HL-60/S4 treated with retinoic acid at 250 ng/mL for 4 days and 3 days (cell line): ENCODE data around the gene HAVCR2.

Source experiments
- in situ Hi-C: fragments of 300-500 bp; cut with MboI; formaldehyde crosslinking; loops from 2 replicates; pipeline ENCODE4 v1.7.0; 2022; ENCODE audit warnings: low sequenced_read_pairs

The HAVCR2 gene

GRCh38 chr5:157108976-157109375 lies at the start of gene HAVCR2:
Gene HAVCR2 (minus strand): TSS chr5:157109044. CDS start chr5:157108983, 61 bp downstream.
- in situ Hi-C loops, result no loop called here

GRCh38 chr5:157157293-157157891 lies 48.5 kb upstream of the HAVCR2 start:
- in situ Hi-C loops, result no loop called here

- in situ Hi-C loops, result no loop called here
These were observed 46.5 kb upstream of the HAVCR2 start for GRCh38 chr5:157155297-157155696.

GRCh38 chr5:157150995-157151394 lies 42.2 kb upstream of the HAVCR2 start:
- in situ Hi-C loops, result no loop called here

GRCh38 chr5:157148734-157149615 lies 40.1 kb upstream of the HAVCR2 start:
- in situ Hi-C loops, result loop anchor here (25.0 kb wide), 1 partner anchor 2012 kb away; no protein-coding TSS in a partner anchor

- in situ Hi-C loops, result loop anchor here (25.0 kb wide), 1 partner anchor 2006 kb away; no protein-coding TSS in a partner anchor
These were observed 34.5 kb upstream of the HAVCR2 start for GRCh38 chr5:157143127-157143971.

- in situ Hi-C loops, result loop anchor here (25.0 kb wide), 1 partner anchor 2005 kb away; no protein-coding TSS in a partner anchor
These were observed 33.7 kb upstream of the HAVCR2 start, which contains the start of gene MED7 for GRCh38 chr5:157142317-157143126. Gene MED7 (minus strand): TSS chr5:157142865. CDS start chr5:157139431, 3,434 bp downstream.

- in situ Hi-C loops, result loop anchor here (25.0 kb wide), 1 partner anchor 2000 kb away; no protein-coding TSS in a partner anchor
These were observed 28.8 kb upstream of the HAVCR2 start for GRCh38 chr5:157137691-157138090.

GRCh38 chr5:157132281-157132612 lies 23.4 kb upstream of the HAVCR2 start:
- in situ Hi-C loops, result loop anchor here (25.0 kb wide), 1 partner anchor 1995 kb away; no protein-coding TSS in a partner anchor

- in situ Hi-C loops, result loop anchor here (25.0 kb wide), 1 partner anchor 1994 kb away; no protein-coding TSS in a partner anchor
These were observed 22.1 kb upstream of the HAVCR2 start for GRCh38 chr5:157130925-157131324.

GRCh38 chr5:157121709-157122108 lies 12.9 kb upstream of the HAVCR2 start:
- in situ Hi-C loops, result no loop called here

GRCh38 chr5:157120102-157120501 lies 11.3 kb upstream of the HAVCR2 start:
- in situ Hi-C loops, result no loop called here

GRCh38 chr5:157116483-157116954 lies 7.7 kb upstream of the HAVCR2 start:
- in situ Hi-C loops, result no loop called here

GRCh38 chr5:157115502-157115901 lies 6.7 kb upstream of the HAVCR2 start:
- in situ Hi-C loops, result no loop called here

GRCh38 chr5:157115012-157115411 lies 6.2 kb upstream of the HAVCR2 start:
- in situ Hi-C loops, result no loop called here

- in situ Hi-C loops, result no loop called here
These were observed 4.2 kb upstream of the HAVCR2 start for GRCh38 chr5:157113002-157113401.

GRCh38 chr5:157109744-157110143 lies 900 bp upstream of the HAVCR2 start:
- in situ Hi-C loops, result no loop called here

- in situ Hi-C loops, result no loop called here
These were observed 1.3 kb downstream of the HAVCR2 start for GRCh38 chr5:157107508-157107907.

- in situ Hi-C loops, result no loop called here
These were observed 2.0 kb downstream of the HAVCR2 start for GRCh38 chr5:157106630-157107461.
